Measurements from ENCODE around the gene CACNA1G.

DNA sequence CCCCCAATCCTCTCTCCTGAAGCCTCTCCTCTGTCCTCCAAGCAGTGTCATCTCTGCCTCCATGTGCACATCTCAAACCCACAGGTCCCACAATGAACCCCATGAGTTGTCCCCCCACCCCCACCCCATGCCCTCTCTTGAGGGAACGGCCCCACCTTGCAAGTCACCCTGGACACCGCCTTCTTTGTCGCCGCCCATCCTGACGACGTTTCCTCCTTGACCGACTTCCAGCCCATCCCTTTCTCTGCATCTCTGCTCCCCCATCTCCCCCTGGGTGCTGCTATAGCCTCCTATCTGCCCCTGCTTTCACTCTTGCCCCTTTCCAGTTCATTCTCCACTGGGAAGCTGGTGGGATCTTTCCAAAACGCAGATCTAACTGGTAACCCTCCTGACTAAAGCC lies 15.2 kb upstream of the CACNA1G start:
- TF ChIP-seq, protein P1, sequence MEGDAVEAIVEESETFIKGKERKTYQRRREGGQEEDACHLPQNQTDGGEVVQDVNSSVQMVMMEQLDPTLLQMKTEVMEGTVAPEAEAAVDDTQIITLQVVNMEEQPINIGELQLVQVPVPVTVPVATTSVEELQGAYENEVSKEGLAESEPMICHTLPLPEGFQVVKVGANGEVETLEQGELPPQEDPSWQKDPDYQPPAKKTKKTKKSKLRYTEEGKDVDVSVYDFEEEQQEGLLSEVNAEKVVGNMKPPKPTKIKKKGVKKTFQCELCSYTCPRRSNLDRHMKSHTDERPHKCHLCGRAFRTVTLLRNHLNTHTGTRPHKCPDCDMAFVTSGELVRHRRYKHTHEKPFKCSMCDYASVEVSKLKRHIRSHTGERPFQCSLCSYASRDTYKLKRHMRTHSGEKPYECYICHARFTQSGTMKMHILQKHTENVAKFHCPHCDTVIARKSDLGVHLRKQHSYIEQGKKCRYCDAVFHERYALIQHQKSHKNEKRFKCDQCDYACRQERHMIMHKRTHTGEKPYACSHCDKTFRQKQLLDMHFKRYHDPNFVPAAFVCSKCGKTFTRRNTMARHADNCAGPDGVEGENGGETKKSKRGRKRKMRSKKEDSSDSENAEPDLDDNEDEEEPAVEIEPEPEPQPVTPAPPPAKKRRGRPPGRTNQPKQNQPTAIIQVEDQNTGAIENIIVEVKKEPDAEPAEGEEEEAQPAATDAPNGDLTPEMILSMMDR (conservative IDR thresholded peaks at IDR 0.05; ENCODE audit: low read length): no peak
- no peak for TF ChIP-seq EZH2phosphoT487 (IDR thresholded peaks at IDR 0.05; ENCODE audit: borderline replicate concordance, low read depth, low read length)
